ENCODE measurements around the gene ING3.
"Not testable (repeated sequence)": the region's sequence is repeated elsewhere in the genome, so short reads cannot be mapped to it uniquely, and the experiment has no call there.

ING3 gene

DNA sequence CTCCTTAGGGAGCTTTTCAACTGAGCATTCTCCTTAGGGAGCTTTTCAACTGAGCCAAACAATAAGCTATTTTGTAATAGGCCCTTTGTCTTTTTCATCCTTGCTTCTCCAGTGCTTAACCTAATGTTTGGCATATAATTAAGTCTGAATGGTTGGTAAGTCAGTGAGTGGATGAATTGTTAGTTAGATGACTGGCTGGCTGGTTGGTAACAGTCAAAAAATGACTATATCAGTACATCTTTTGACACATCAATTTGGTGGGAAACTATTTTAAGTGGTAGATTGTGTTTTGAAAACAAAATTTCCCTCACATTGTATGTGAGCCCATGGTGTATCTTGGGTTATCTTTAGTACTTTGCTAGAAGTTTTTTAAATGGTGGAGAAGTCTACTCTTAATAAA, 16.4 kb downstream of the ING3 start:
- TF ChIP-seq ZNF274 (IDR thresholded peaks at IDR 0.05; ENCODE audit: low read depth, low read length): no peak
- H3K4me3 ChIP-seq (ENCODE audit: low read length): no peak overlapping the region

DNA sequence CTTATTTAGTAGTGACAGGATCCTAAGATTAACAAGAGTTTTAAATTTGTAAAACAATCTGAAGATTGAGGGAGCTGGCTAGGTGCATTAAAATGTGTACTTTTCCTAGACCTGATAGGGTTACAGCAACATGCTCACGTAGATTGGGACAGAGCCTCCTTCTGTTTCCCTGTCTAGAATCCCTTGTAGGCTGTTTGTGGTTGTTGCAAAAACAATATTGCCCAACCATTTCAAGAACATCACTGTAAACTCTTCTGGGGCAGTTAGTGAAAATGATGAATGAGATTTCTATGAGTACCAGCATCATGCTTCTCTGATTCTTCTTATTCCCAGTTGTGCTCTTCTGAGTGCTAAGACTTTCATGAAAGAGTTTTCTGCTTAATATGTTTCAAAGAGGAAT, 23.3 kb downstream of the ING3 start:
- H3K4me3 ChIP-seq (ENCODE audit: low read length): no peak overlapping the region
- TF ChIP-seq ZNF274 (IDR thresholded peaks at IDR 0.05; ENCODE audit: low read depth, low read length): no peak

DNA sequence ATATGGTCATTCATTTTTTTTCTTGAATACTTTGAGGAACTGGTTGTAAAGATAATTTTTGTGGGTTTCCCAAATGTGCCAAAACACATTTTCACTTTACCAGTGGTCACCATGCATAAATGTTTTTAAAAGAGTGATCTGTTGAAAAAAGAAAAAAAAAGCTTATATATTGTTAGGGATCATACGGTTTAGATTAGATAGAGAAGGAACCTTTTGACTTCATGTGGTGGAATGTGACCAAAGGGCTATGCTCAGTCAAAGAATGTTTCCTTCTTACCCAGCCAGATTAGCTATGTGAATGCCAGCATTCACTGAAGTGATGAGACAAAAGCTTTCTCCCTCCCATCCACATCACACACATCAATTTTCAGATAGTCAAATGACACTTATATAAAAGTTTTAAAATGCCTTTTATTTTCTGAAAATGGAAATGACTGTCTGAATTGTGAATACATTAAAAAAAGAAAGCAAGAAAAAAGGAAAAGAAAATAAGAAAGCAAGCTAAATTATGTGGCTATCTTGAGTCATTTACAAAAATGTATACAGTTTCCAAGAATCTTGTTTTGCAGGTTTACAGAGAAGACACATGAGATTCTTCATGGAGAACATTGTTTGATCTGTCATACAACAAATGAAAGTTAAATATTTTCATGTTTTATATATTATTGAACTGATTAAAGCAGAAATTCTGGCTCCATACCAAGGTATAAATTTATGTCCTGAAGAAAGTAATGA, 29.4 kb downstream of the ING3 start:
- H3K4me3 ChIP-seq (ENCODE audit: low read length): no peak overlapping the region
- TF ChIP-seq ZNF274 (IDR thresholded peaks at IDR 0.05; ENCODE audit: low read depth, low read length): no peak

DNA sequence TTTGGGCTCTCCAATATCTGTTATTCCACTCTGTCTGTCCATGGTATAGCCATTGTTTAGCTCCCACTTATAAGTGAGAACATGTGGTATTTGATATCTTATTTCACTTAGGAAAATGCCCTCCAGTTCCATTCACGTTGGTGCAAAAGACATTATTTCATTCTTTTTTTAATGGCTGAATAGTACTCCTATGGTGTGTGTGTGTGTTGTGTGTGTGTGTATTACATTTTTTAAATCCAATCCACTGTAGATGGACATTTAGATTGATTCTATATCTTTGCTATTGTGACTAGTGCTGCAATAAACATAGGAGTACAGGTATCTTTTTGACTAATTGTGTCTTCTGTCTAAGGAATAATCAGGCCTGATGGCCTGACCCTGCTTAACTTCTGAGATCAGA, 30.5 kb downstream of the ING3 start:
- TF ChIP-seq ZNF274 (IDR thresholded peaks at IDR 0.05; ENCODE audit: low read depth, low read length): no peak
- no peak overlapping the region for H3K4me3 ChIP-seq (ENCODE audit: low read length)

DNA sequence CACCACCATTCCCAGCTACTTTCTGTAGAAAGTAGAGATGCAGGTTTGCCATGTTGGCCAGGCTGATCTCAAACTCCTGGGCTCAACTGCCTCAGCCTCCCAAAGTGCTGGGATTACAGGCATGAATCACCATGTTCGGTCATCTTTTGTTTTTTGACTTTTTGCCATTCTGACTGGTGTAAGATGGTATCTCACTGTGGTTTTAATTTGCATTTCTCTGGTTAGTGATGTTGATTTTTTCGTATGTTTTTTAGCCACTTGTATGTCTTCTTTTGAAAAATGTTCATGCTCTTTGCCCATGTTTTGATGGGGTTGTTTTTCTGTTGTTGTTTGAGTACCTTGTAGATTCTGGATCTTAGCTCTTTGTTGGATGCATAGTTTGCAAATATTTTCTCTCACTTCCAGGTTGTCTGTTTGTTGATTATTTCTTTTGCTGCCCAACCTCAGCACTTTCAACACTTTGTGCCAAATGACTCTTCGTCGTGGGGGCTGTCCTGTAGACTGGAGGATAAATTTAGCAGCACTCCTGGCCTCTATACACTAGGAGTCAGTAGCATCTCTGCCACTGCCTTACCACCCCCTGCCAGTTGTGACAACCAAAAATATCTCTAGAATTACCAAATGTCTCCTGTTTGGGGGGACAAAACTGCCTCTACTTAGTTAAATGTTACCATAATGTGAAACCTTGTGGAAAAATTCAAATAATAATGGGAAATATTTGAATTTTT, 31.5 kb downstream of the ING3 start:
- no peak overlapping the region for H3K4me3 ChIP-seq (ENCODE audit: low read length)
- no peak for TF ChIP-seq ZNF274 (IDR thresholded peaks at IDR 0.05; ENCODE audit: low read depth, low read length)

DNA sequence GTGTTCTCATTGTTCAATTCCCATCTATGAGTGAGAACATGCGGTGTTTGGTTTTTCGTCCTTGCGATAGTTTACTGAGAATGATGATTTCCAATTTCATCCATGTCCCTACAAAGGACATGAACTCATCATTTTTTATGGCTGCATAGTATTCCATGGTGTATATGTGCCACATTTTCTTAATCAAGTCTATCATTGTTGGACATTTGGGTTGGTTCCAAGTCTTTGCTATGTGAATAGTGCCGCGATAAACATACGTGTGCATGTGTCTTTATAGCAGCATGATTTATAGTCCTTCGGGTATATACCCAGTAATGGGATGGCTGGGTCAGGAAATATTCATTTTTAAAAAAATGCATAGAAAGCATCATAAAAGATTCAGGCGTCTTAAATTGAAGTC, 33.0 kb downstream of the ING3 start:
- not testable (repeated sequence) for H3K4me3 ChIP-seq (ENCODE audit: low read length)

DNA sequence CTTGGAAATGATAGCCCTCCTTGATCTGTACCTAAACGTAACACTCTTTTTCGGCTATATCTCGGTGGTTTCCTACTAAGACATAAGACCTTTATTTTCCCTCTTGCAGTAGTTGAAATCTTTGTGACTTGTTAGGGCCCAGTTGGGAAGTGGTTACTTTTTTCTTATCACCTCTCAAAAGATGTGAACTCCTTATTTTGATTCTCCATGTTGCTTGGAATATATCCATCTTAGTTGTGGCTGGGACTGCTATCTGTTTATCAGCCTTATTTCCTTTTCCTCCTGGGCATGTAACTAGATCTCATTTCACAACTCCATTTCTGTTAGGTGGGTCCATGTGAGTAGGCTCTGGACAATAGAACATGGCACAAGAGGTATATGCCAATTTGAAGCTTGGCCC, 33.8 kb downstream of the ING3 start:
- no peak for TF ChIP-seq ZNF274 (IDR thresholded peaks at IDR 0.05; ENCODE audit: low read depth, low read length)
- H3K4me3 ChIP-seq (ENCODE audit: low read length): no peak overlapping the region

DNA sequence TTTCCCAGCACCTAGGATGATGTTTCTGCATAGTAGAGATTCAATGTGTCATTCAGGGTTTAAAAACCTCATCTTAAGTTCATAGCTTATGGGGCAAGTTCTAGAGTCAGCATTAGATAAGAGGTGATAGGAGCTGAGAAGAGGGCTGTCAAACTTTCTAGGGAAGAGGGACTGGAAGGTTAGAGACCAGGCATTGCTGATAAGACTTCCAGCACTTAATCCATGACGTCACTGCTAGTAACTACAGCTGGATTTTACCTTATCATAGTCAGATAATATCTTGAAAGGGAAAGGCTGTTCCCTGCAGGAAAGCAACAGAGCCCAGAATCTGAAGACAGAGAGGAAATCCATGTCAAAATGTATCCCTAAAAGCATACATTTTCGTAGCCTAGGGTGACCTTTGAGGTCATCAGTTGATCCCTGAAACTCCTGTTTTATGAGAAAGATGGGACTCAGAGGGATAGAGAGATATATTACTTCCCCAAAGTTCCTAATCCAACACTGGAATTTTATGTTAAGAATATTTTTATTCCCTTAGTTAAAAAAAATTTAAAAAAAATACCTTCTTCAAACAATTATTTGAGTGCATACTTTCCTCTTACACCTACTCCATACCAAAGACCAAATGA, 34.7 kb downstream of the ING3 start:
- TF ChIP-seq ZNF274 (IDR thresholded peaks at IDR 0.05; ENCODE audit: low read depth, low read length): no peak
- no peak overlapping the region for H3K4me3 ChIP-seq (ENCODE audit: low read length)

DNA sequence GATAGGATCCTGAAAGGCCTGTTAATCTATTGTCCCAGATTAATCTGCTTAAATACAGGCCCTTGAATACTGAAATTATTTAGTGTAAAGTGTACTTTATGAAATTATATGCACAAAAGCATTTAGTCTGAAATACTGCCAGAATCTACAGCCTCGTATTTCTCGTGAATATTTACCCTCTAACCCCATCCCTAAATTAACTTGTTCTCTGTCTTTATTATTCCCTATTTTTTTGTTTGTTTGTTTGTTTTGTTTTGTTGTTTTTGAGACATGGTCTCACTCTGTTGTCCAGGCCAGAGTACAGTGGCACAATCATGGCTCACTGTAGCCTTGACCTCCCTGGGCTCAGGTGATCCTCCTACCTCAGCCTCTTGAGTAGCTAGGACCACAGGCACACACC, 35.3 kb downstream of the ING3 start:
- TF ChIP-seq ZNF274 (IDR thresholded peaks at IDR 0.05; ENCODE audit: low read depth, low read length): no peak
- no peak overlapping the region for H3K4me3 ChIP-seq (ENCODE audit: low read length)

DNA sequence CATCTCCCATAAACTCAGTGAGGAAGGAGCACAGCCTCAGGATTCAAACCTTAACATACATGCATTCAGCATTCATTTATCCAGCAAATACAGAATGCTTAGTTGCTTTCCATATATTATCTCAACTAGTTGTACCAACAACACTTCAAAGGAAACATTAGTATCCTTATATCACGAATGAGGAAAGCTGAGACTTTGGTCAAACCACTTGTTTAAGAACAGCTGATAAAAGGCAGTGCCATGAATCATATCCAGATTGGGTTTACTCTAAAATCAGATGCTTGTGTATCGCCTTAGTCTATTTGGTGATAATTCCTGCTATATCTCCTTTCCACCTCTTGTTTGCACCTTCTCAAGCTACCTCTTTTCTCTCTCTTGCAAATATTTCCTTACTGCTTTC, 36.1 kb downstream of the ING3 start:
- TF ChIP-seq ZNF274 (IDR thresholded peaks at IDR 0.05; ENCODE audit: low read depth, low read length): no peak
- no peak overlapping the region for H3K4me3 ChIP-seq (ENCODE audit: low read length)

DNA sequence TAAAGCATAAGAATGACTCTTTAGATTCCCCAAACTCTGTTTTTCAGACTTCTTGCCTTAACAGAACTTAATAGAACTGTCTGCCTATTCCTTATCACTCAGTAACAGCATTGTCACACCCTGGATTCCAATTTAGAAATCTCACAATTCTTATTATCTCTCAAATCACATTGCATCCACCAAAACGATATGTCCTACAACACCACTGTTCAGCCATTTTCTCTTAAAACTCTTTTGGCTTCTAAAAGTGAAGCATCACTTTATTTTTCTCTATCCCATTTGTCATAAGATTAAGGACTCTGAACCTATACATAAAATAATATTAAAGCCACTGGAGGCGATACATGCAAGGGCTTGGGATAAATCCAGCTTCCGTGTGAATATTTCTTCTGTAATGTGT, 36.7 kb downstream of the ING3 start:
- H3K4me3 ChIP-seq (ENCODE audit: low read length): no peak overlapping the region
- no peak for TF ChIP-seq ZNF274 (IDR thresholded peaks at IDR 0.05; ENCODE audit: low read depth, low read length)

DNA sequence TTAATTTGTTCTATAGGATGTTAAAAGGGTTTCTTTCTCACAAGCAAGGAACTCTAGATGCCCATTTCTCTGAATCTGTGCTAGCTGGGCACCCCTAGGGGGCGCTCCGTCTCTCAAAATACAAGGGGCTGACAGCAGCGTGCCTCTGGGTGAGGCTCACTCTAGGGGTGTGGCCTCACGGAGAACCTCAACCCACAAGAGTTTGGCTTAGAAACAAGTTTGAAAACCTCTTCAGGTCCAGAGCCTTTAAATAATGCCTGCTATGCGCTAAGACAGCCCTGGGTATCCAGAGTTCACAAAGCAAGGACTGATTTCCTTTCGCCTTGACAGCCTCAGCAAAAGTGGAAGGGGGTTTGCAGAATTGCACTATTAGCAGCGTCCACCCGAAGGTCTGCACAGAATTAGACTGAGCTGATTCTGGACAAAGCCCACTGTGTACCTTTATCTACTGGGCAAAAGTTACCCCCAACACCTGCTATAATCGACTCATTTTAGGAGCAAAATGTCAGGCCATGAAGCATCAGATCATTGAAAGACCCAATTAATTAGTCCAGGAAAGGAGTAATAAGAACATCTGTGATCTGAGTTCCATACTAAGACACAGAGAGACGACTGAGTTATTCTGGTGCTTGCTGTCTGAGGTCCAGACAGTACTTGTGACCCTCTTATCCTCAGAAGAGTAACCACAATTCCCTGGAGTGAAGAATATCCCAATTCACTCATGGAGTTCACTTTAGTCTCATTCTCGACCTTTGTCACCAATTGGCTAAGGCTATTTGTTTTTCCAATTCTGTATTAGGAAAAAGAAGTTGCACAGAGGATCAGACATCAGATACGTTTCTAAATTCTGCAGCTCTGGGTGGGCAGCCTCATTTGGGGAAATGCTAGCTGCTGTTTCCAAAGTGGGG, 37.4 kb downstream of the ING3 start:
- TF ChIP-seq ZNF274 (IDR thresholded peaks at IDR 0.05; ENCODE audit: low read depth, low read length): no peak
- H3K4me3 ChIP-seq (ENCODE audit: low read length): peak overlapping the region; percentile 37; the same call in 1 of the 2 replicates

DNA sequence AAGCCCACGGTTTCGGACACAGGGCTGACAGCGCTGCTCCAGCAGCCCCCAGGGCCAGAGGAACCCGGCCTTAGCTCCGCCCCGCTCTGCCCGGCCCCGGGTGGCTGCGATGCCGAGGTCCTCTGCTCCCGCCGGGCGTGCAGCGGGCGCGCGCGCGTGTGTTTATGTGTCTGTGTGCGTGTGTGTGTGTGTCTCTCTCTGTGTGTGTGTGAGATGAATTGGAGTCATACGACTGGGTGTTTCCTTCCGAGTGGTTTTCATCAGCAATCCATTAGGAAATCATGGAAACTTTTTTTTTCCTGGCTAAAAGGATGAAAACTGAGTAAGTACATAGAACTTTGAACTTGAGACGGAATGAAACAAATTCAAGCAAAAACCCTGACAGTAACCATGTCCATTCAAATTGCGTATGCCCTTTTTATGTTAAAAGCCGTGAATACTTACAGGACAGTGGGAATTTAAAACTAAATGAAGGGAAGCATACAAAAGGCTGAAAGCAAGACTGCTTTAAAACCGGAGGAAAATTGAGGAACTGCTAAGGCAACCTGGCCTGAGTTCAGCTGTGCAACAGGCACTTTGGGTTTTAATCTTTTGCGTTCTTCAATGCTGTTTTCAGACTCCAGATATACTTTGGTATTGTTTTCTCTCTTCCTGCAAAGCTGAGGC, 38.1 kb downstream of the ING3 start, which contains the start of gene CPED1:
CPED1 (plus strand) TSS at position 121 of the 666 bp plus-strand sequence. CDS start 911 bp downstream, outside the sequence.
- H3K4me3 ChIP-seq (ENCODE audit: low read length): peak within 1 kb of the TSS; percentile 37
- no peak for TF ChIP-seq ZNF274 (IDR thresholded peaks at IDR 0.05; ENCODE audit: low read depth, low read length)
